ENCODE data around the gene PSMB11. TPM values are rescaled to one million over a fixed set of nuclear protein-coding genes. Genes with fewer than 3 reads are reported as not detected.

The PSMB11 gene
- total RNA-seq, 1 experiment from 2014 or later, result not detected

- H3K27me3 Mint-ChIP-seq (ENCODE audit: insufficient read depth, unreplicated experiment), result no peaks in the 10 kb centered on the region
- Histone ChIP-seq H3K27me3 (replicated peaks; ENCODE audit: control insufficient read depth, insufficient read depth, low read length) (no peaks in the 10 kb centered on the region), H3K4me3 (ENCODE audit: low read depth, low read length) (peak within 1 kb of the TSS; percentile 72), H3K9me3 (no peaks in the 10 kb centered on the region), H3K4me1 (peaks cover 6% of the 10 kb centered on the region), H3K36me3 (ENCODE audit: control insufficient read depth, insufficient read depth, low read length) (peaks cover 2% of the 10 kb centered on the region; the same call in 1 of the 2 replicates)
- intact Hi-C loops (cut with micrococcal nuclease; ENCODE audit: unreplicated experiment), result loop anchor here (2.0 kb wide), 1 partner anchor 28 kb away; no protein-coding TSS in a partner anchor
- BruUV-seq (replicated peaks), result no TSS peak
- ChIA-PET POLR2A (interaction anchor here (0.6 to 1.0 kb wide), 5 partner anchors 11 to 395 kb away, joined by 3 to 4 read pairs (median 3); no protein-coding TSS in a partner anchor), CTCF (interaction anchor here (0.5 to 1.5 kb wide), 7 partner anchors 28 to 527 kb away, joined by 3 to 7 read pairs (median 4); no protein-coding TSS in a partner anchor)
- TF ChIP-seq CTCF (IDR thresholded peaks at IDR 0.05; ENCODE audit: insufficient read depth in 1 of 2, low read depth in 1 of 2, low read length in 1 of 2, severe bottlenecking in 1 of 2, unreplicated experiment in 1 of 2), result no peak
- peak within 1 kb of the TSS; percentile 98 for H3K4me3 Mint-ChIP-seq (ENCODE audit: unreplicated experiment)
- peaks cover 46% of the 10 kb centered on the region for H3K36me3 Mint-ChIP-seq (ENCODE audit: insufficient read depth, unreplicated experiment)
- no peaks in the 10 kb centered on the region for H3K9me3 Mint-ChIP-seq (ENCODE audit: unreplicated experiment)
- peak; percentile 89 to 95 for DNase-seq
- H3K4me1 Mint-ChIP-seq (ENCODE audit: low read depth, unreplicated experiment), result peaks cover 7% of the 10 kb centered on the region
- peak within 1 kb of the TSS; percentile 99 for H3K27ac Mint-ChIP-seq (ENCODE audit: unreplicated experiment)
Observed at GRCh38 chr14:23034498-23035302, 7.3 kb upstream of the PSMB11 start, which contains the start of gene PSMB5. TSS of gene PSMB5 (minus strand) at chr14:23034900. CDS start at chr14:23034881, 19 bp downstream.

GRCh38 chr14:23035303-23036144, 6.5 kb upstream of the PSMB11 start:
- Histone ChIP-seq H3K4me3 (ENCODE audit: low read depth, low read length) (peak overlapping the region; percentile 72), H3K4me1 (peaks cover 6% of the 10 kb centered on the region), H3K27me3 (replicated peaks; ENCODE audit: control insufficient read depth, insufficient read depth, low read length) (no peaks in the 10 kb centered on the region), H3K36me3 (ENCODE audit: control insufficient read depth, insufficient read depth, low read length) (peaks cover 2% of the 10 kb centered on the region; the same call in 1 of the 2 replicates), H3K9me3 (no peaks in the 10 kb centered on the region)
- BruUV-seq (replicated peaks), result TSS peak; percentile 47
- Mint-ChIP-seq H3K4me1 (ENCODE audit: low read depth, unreplicated experiment) (peaks cover 7% of the 10 kb centered on the region), H3K27me3 (ENCODE audit: insufficient read depth, unreplicated experiment) (no peaks in the 10 kb centered on the region), H3K27ac (ENCODE audit: unreplicated experiment) (peak overlapping the region; percentile 99), H3K9me3 (ENCODE audit: unreplicated experiment) (no peaks in the 10 kb centered on the region), H3K36me3 (ENCODE audit: insufficient read depth, unreplicated experiment) (peaks cover 41% of the 10 kb centered on the region), H3K4me3 (ENCODE audit: unreplicated experiment) (peak overlapping the region; percentile 98)
- intact Hi-C loops (cut with micrococcal nuclease; ENCODE audit: unreplicated experiment), result loop anchor here (2.0 kb wide), 1 partner anchor 29 kb away; no protein-coding TSS in a partner anchor
- DNase-seq, result no peak
- CTCF ChIA-PET, result interaction anchor here (1.1 kb wide), 1 partner anchor 49 kb away, joined by 4 read pairs; no protein-coding TSS in a partner anchor
- POLR2A ChIA-PET, result interaction anchor here (1.0 kb wide), 2 partner anchors 10 to 36 kb away, joined by 3 to 4 read pairs; no protein-coding TSS in a partner anchor
- no peak for TF ChIP-seq CTCF (IDR thresholded peaks at IDR 0.05; ENCODE audit: insufficient read depth in 1 of 2, low read depth in 1 of 2, low read length in 1 of 2, severe bottlenecking in 1 of 2, unreplicated experiment in 1 of 2)

GRCh38 chr14:23040100-23040499, 1.9 kb upstream of the PSMB11 start:
- intact Hi-C loops (cut with micrococcal nuclease; ENCODE audit: unreplicated experiment), result no loop called here
- H3K27me3 ChIP-seq (replicated peaks; ENCODE audit: control insufficient read depth, insufficient read depth, low read length), result no peaks in the 10 kb centered on the region
- Mint-ChIP-seq H3K4me3 (ENCODE audit: unreplicated experiment) (no peak overlapping the region), H3K27me3 (ENCODE audit: insufficient read depth, unreplicated experiment) (no peaks in the 10 kb centered on the region), H3K36me3 (ENCODE audit: insufficient read depth, unreplicated experiment) (no peaks in the 10 kb centered on the region), H3K9me3 (ENCODE audit: unreplicated experiment) (no peaks in the 10 kb centered on the region), H3K27ac (ENCODE audit: unreplicated experiment) (no peak overlapping the region), H3K4me1 (ENCODE audit: low read depth, unreplicated experiment) (no peaks in the 10 kb centered on the region)
- no peaks in the 10 kb centered on the region for H3K36me3 ChIP-seq (ENCODE audit: control insufficient read depth, insufficient read depth, low read length)
- no peak for DNase-seq
- ChIA-PET CTCF (interaction anchor here (0.8 to 1.7 kb wide), 5 partner anchors 18 to 54 kb away, joined by 3 to 8 read pairs (median 3); no protein-coding TSS in a partner anchor), POLR2A (no interaction called here)
- BruUV-seq (replicated peaks), result no TSS peak
- H3K4me3 ChIP-seq (ENCODE audit: low read depth, low read length), result no peak overlapping the region
- H3K4me1 ChIP-seq, result peaks cover 6% of the 10 kb centered on the region
- no peak for TF ChIP-seq CTCF (IDR thresholded peaks at IDR 0.05; ENCODE audit: insufficient read depth in 1 of 2, low read depth in 1 of 2, low read length in 1 of 2, severe bottlenecking in 1 of 2, unreplicated experiment in 1 of 2)
- no peaks in the 10 kb centered on the region for H3K9me3 ChIP-seq

Measured in Caco-2 (cell line).